GM12878 (cell line): ENCODE results near the gene HTRA2. TPM values are rescaled to one million over a fixed set of nuclear protein-coding genes. Genes with fewer than 3 reads are reported as not detected.
A peak's percentile ranks its signal among the peaks of the same experiment; 100 is the strongest.

Experiments used
- ATAC-seq: fragments of 200-7000 bp; cut with Tn5 transposase; 3 replicates; pipeline ENCODE4 v1.9.1; 2020; ENCODE audit warnings: mild to moderate bottlenecking, moderate library complexity
- BruUV-seq: library from RNA; stranded (reverse); fragments of 400-500 nt; replicated peaks from 2 replicates; lab custom pipeline; 2021; lab: Mats Ljungman, UMichigan
- CTCF ChIA-PET: fragments of 300-600 bp; sonication (Branson Sonifier 250); formaldehyde crosslinking; extraction: SDS; loops from one replicate; lab custom pipeline; 2021; ENCODE audit warnings: inconsistent platforms; lab: Yijun Ruan, JAX
- POLR2A ChIA-PET: fragments of 350-600 bp; formaldehyde crosslinking; extraction: SDS; loops from one replicate; lab custom pipeline; 2021; ENCODE audit warnings: inconsistent platforms; lab: Charles Lee
- RAD21 ChIA-PET: fragments of 300-600 bp; sonication (Branson Sonifier 250); formaldehyde crosslinking; loops from one replicate; lab custom pipeline; 2023; ENCODE audit warnings: antibody characterized with exemption; ENCODE audit not compliant: unreplicated experiment; lab: Charles Lee
- SMC1A ChIA-PET: fragments of 300-600 bp; sonication (Branson Sonifier 250); formaldehyde crosslinking; loops from one replicate; lab custom pipeline; 2023; ENCODE audit not compliant: unreplicated experiment, uncharacterized antibody; lab: Charles Lee
- DNase-seq: peaks from one replicate; pipeline ENCODE4 v3.0.0-alpha.2; 2011; ENCODE audit warnings: low read depth, low spot score
- FAIRE-seq: peaks from 3 replicates; lab custom pipeline; 2011; peaks lifted over from hg19 to GRCh38; lab: Jason Lieb, UNC
- H2AFZ ChIP-seq: 2 replicates; pipeline ENCODE4 v1.6.0; 2011; ENCODE audit warnings: low read depth, low read length, control low read depth; ENCODE audit not compliant: control insufficient read depth
- H3K27ac ChIP-seq: 2 replicates; pipeline ENCODE4 v1.5.1; 2011; ENCODE audit warnings: control low read depth; ENCODE audit not compliant: control insufficient read depth, insufficient read depth
- H3K27me3 ChIP-seq, 2 experiments: replicated peaks in 1 of 2; 2 replicates each; pipeline versions ENCODE4 v1.6.0 to v1.6.1; 2011; ENCODE audit warnings: low read length in 1 of 2; ENCODE audit not compliant: control insufficient read depth in 2 of 2, insufficient read depth in 2 of 2
- H3K36me3 ChIP-seq, 2 experiments: 2 replicates each; pipeline ENCODE4 v1.5.1; 2011; ENCODE audit warnings: low read length in 1 of 2; ENCODE audit not compliant: control insufficient read depth in 2 of 2, insufficient read depth in 2 of 2
- H3K4me1 ChIP-seq: 2 replicates; pipeline ENCODE4 v1.6.1; 2011; ENCODE audit warnings: mild to moderate bottlenecking, low read length, moderate library complexity, mixed read lengths; ENCODE audit not compliant: control insufficient read depth, insufficient read depth
- H3K4me2 ChIP-seq: 2 replicates; pipeline ENCODE4 v1.6.0; 2011; ENCODE audit warnings: control low read depth; ENCODE audit not compliant: control insufficient read depth, insufficient read depth
- H3K4me3 ChIP-seq: fragments of 200-600 bp; sonication (generic); 2 replicates; pipeline ENCODE4 v1.5.1; 2016
- H3K79me2 ChIP-seq: 2 replicates; pipeline ENCODE4 v1.6.0; 2011; ENCODE audit warnings: low read length; ENCODE audit not compliant: control insufficient read depth, insufficient read depth
- H3K9ac ChIP-seq: 2 replicates; pipeline ENCODE4 v1.8.0; 2011; ENCODE audit warnings: low read length, control low read depth, mixed read lengths; ENCODE audit not compliant: control insufficient read depth, insufficient read depth
- H3K9me3 ChIP-seq: replicated peaks from 3 replicates; pipeline ENCODE4 v1.5.1; 2011; ENCODE audit warnings: mild to moderate bottlenecking, low read length; ENCODE audit not compliant: control insufficient read depth, insufficient read depth
- H4K20me1 ChIP-seq: 2 replicates; pipeline ENCODE4 v1.6.0; 2011; ENCODE audit not compliant: control insufficient read depth, insufficient read depth
- DPF2 ChIP-seq: fragments of 450-650 bp; IDR thresholded peaks from 2 replicates; pipeline ENCODE4 v1.6.1; 2017; ENCODE audit warnings: mild to moderate bottlenecking
- MEF2B ChIP-seq: fragments of 450-650 bp; IDR thresholded peaks from 2 replicates; pipeline ENCODE4 v1.6.1; 2018; ENCODE audit warnings: mild to moderate bottlenecking, moderate library complexity; ENCODE audit not compliant: partially characterized antibody, poor library complexity, severe bottlenecking
- PKNOX1 ChIP-seq: fragments of 450-650 bp; IDR thresholded peaks from 2 replicates; pipeline ENCODE4 v1.6.1; 2016; ENCODE audit warnings: mild to moderate bottlenecking
- RAD51 ChIP-seq: fragments of 450-650 bp; IDR thresholded peaks from 2 replicates; pipeline ENCODE4 v1.6.1; 2016; ENCODE audit warnings: moderate library complexity, mild to moderate bottlenecking, inconsistent platforms
- TARDBP ChIP-seq: IDR thresholded peaks from 2 replicates; pipeline ENCODE4 v1.6.1; 2016; ENCODE audit warnings: borderline replicate concordance
- ZNF217 ChIP-seq: fragments of 450-650 bp; IDR thresholded peaks from 2 replicates; pipeline ENCODE4 v1.6.1; 2017; ENCODE audit warnings: antibody characterized with exemption, mild to moderate bottlenecking
- WGBS: methylation state at CpG from one replicate; pipeline ENCODE4 v1.1.6; 2016; ENCODE audit warnings: low lambda C conversion rate; ENCODE audit not compliant: insufficient replicate concordance, insufficient coverage; ENCODE audit errors: missing lambda C conversion rate; 5-methylcytosine and 5-hydroxymethylcytosine counted together
- in situ Hi-C: fragments of 300-500 bp; cut with MboI; formaldehyde crosslinking; loops from 9 replicates; pipeline ENCODE4 v1.14.3; 2018; ENCODE audit warnings: mixed read lengths
- intact Hi-C: fragments of 100-400 bp; cut with micrococcal nuclease; formaldehyde crosslinking; loops from one replicate; pipeline ENCODE4 v1.14.2; 2022; ENCODE audit not compliant: unreplicated experiment
- polyA plus RNA-seq, 11 experiments: library from polyadenylated mRNA; depleted of rRNA in 4 of 11; unstranded in 6 of 11; stranded (reverse) in 5 of 11; fragments of >200 nt; fragmentation: Nextera tagmentation in 4 of 11; fragmentation: Illumina TruSeq in 1 of 11; extraction: Ambion mirVana in 4 of 11; extraction: Trizol in 1 of 11; gene quantifications; 1 replicate in 1 of 11; 2 replicates in 10 of 11; pipeline versions ENCODE4 v1.2.1 to v1.2.3, GENCODE V29; 2011 to 2016; ENCODE audit warnings: inconsistent platforms in 2 of 11, missing spikeins in 2 of 11, low read depth in 1 of 11
- total RNA-seq, 4 experiments: library from RNA; depleted of rRNA in 3 of 4; stranded (reverse); fragments of >200 nt in 3 of 4; fragmentation: Illumina TruSeq in 1 of 4; extraction: Trizol in 1 of 4; gene quantifications; 2 replicates each; pipeline versions ENCODE4 v1.2.1 to v1.2.3, GENCODE V29; 2013 to 2021

HTRA2 gene
- total and polyA plus RNA-seq, 10 of the 15 experiments (the other 5 are each of a cell fraction or from before 2014, with no cell fraction given), result 42.3 to 73.9 (median 54.6) TPM

DNA sequence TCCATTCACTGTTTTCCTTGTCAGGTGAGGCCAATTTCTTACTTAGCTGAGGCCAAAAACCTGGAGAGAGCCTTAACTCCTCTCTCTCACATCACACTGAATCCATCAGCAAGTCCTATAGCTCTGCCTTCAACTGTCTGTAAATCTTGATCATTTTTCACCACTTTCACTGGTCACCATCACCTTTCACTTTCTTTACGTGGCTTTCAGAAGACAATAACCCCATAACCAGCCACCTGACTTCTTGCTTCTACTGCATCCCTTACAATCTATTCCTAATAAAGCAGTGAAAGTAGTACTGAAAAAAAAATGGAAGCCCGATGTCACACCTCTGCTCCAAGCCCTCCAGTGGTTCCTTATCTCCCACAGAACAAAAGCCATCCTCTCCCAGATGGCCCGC lies 16.3 kb downstream of the HTRA2 start:
- H3K9me3 ChIP-seq, result no peaks in the 10 kb centered on the region
- no peak overlapping the region for H3K9ac ChIP-seq
- intact Hi-C loops, result no loop called here
- ChIA-PET SMC1A (interaction anchor here (0.9 to 5.3 kb wide), 6 partner anchors 14 to 89 kb away, joined by 3 to 60 read pairs (median 5); partner anchors contain the start of gene HTRA2), CTCF (interaction anchor here (0.9 to 14.3 kb wide), 9 partner anchors 9 to 63 kb away, joined by 3 to 96 read pairs (median 13); partner anchors contain the start of genes AUP1, CCDC142, DQX1 and HTRA2), POLR2A (interaction anchor here (0.7 to 17.8 kb wide), 6 partner anchors 14 to 57 kb away, joined by 3 to 441 read pairs (median 4); no protein-coding TSS in a partner anchor), RAD21 (interaction anchor here (1.1 to 8.6 kb wide), 6 partner anchors 14 to 88 kb away, joined by 3 to 94 read pairs (median 8); partner anchors contain the start of gene WBP1)
- FAIRE-seq (no peak), ATAC-seq (peak; percentile 39), DNase-seq (no peak)
- BruUV-seq, result no TSS peak
- no peaks in the 10 kb centered on the region for H3K27me3 ChIP-seq
- in situ Hi-C loops, result no loop called here
- peaks cover 18% of the 10 kb centered on the region for H3K4me1 ChIP-seq
- H3K4me2 ChIP-seq, result peak overlapping the region; percentile 40
- H3K4me3 ChIP-seq, result no peak overlapping the region
- TF ChIP-seq ZNF217, result no peak
- no peak for TF ChIP-seq MEF2B
- no peak for TF ChIP-seq DPF2
- TF ChIP-seq RAD51, result no peak; the same call in 1 of the 2 replicates
- TF ChIP-seq TARDBP, result no peak
- TF ChIP-seq PKNOX1, result 0 out of 2 replicates have a peak, but pooled peaks have one; percentile 9
- no peaks in the 10 kb centered on the region for H4K20me1 ChIP-seq
- H3K27ac ChIP-seq, result peak overlapping the region; percentile 35; the same call in 1 of the 2 replicates
- WGBS, result 54% methylated on average over 3 of the region's 3 CpGs
- H3K36me3 ChIP-seq, result no peaks in the 10 kb centered on the region; a peak in 1 of 4 replicates
- peaks cover 40% of the 10 kb centered on the region for H3K79me2 ChIP-seq
- H2AFZ ChIP-seq, result 0 out of 2 replicates have a peak overlapping the region, but pooled peaks have one; percentile 21
